ENCODE results near the gene MEGF11. TPM values are rescaled to one million over a fixed set of nuclear protein-coding genes. Genes with fewer than 3 reads are reported as not detected.

The MEGF11 gene
- polyA plus RNA-seq, 2 of the 4 experiments (the other 2 are of a cell fraction) = 0.25 to 0.31 TPM

DNA sequence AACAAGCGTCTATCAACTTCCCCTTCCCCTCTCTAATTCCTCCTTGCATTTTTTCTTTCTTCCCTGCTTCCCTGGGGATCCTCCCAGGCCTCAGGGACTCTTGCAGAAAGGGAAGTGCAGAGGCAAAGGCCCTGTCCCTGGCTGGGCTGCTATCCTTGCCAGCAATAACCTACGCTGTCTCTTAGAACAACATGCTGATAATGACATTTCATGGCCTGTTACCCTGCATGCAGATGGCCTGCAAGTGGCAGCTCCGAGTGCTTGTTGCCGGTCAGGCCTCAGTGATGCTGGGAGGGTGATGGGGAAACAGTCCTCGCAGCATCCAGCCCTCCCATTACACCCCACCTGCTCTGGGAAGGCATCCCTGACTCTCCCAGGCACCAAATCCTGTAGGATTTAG is 216.7 kb downstream of the MEGF11 start:
- POLR2A ChIA-PET = no interaction called here
- Histone ChIP-seq H3K27ac (no peak overlapping the region), H3K4me2 (no peak overlapping the region), H3K4me3 (no peak overlapping the region), H3K9me3 (0 out of 3 replicates have a peak, but pooled peaks cover 8% of the 10 kb centered on the region), H3K4me1 (no peaks in the 10 kb centered on the region)
- CTCF ChIA-PET = interaction anchor here (0.6 to 0.9 kb wide), 3 partner anchors 12 to 88 kb away, joined by 3 to 4 read pairs (median 3); no protein-coding TSS in a partner anchor
- ATAC-seq = no peak
- FAIRE-seq = no peak
- DNase-seq (ENCODE audit: low read depth in 1 of 2, low spot score in 1 of 2) = no peak
- 64% methylated on average over 5 of the region's 5 CpGs for WGBS (ENCODE audit: missing lambda C conversion rate)
- TF ChIP-seq POLR2AphosphoS2 (conservative IDR thresholded peaks at IDR 0.05; ENCODE audit: low read length) (no peak), CHD2 (IDR thresholded peaks at IDR 0.05; ENCODE audit: low read length, partially characterized antibody) (no peak), CBX2 (IDR thresholded peaks at IDR 0.05; ENCODE audit: borderline replicate concordance, low read depth) (no peak), JUNB (IDR thresholded peaks at IDR 0.05) (no peak), EHF (CRISPR knock-in tag; IDR thresholded peaks at IDR 0.05) (no peak), HOXA7 (CRISPR knock-in tag; IDR thresholded peaks at IDR 0.05) (no peak), EHMT2 (IDR thresholded peaks at IDR 0.05; ENCODE audit: low read depth) (no peak), RARB (CRISPR knock-in tag; IDR thresholded peaks at IDR 0.05) (no peak), RAD21 (conservative IDR thresholded peaks at IDR 0.05 in 1 of 2, IDR thresholded peaks at IDR 0.05 in 1 of 2) (no peak), SREBF2 (IDR thresholded peaks at IDR 0.05) (no peak), FOXS1 (CRISPR knock-in tag; IDR thresholded peaks at IDR 0.05) (no peak), ZSCAN20 (CRISPR knock-in tag; IDR thresholded peaks at IDR 0.05) (no peak), RFX5 (IDR thresholded peaks at IDR 0.05) (no peak), KDM1A (IDR thresholded peaks at IDR 0.05; ENCODE audit: low read depth) (no peak), SMC3 (IDR thresholded peaks at IDR 0.05) (no peak)
- TF ChIP-seq, protein P1, sequence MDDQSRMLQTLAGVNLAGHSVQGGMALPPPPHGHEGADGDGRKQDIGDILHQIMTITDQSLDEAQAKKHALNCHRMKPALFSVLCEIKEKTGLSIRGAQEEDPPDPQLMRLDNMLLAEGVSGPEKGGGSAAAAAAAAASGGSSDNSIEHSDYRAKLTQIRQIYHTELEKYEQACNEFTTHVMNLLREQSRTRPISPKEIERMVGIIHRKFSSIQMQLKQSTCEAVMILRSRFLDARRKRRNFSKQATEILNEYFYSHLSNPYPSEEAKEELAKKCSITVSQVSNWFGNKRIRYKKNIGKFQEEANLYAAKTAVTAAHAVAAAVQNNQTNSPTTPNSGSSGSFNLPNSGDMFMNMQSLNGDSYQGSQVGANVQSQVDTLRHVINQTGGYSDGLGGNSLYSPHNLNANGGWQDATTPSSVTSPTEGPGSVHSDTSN (IDR thresholded peaks at IDR 0.05) = no peak
- TF ChIP-seq, protein P2, sequence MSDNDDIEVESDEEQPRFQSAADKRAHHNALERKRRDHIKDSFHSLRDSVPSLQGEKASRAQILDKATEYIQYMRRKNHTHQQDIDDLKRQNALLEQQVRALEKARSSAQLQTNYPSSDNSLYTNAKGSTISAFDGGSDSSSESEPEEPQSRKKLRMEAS (IDR thresholded peaks at IDR 0.05) = no peak

GRCh38 chr15:66035901-66036300 is 217.6 kb downstream of the MEGF11 start:
- DNase-seq (ENCODE audit: low read depth in 1 of 2, low spot score in 1 of 2) = no peak
- 36% methylated on average over 5 of the region's 5 CpGs for WGBS (ENCODE audit: missing lambda C conversion rate)
- CTCF ChIA-PET = interaction anchor here (1.0 to 1.1 kb wide), 2 partner anchors 24 to 94 kb away, joined by 3 read pairs; no protein-coding TSS in a partner anchor

More at GRCh38 chr15:66035901-66036300, 217.6 kb downstream of the MEGF11 start:
- no peak for FAIRE-seq
- no peaks in the 10 kb centered on the region for H3K4me1 ChIP-seq
- TF ChIP-seq, protein P1 (IDR thresholded peaks at IDR 0.05) = no peak
- TF ChIP-seq RARB (CRISPR knock-in tag; IDR thresholded peaks at IDR 0.05) = no peak
- no peak for TF ChIP-seq PHF8 (IDR thresholded peaks at IDR 0.05; ENCODE audit: borderline replicate concordance, low read depth)
- TF ChIP-seq SREBF2 (IDR thresholded peaks at IDR 0.05) = no peak
- TF ChIP-seq FOXS1 (CRISPR knock-in tag; IDR thresholded peaks at IDR 0.05) = no peak
- TF ChIP-seq RFX5 (IDR thresholded peaks at IDR 0.05) = no peak
- no peak for TF ChIP-seq HEYL (CRISPR knock-in tag; IDR thresholded peaks at IDR 0.05)
- TF ChIP-seq ATOH8 (CRISPR knock-in tag; IDR thresholded peaks at IDR 0.05; ENCODE audit: low read depth) = no peak
- TF ChIP-seq JUN (IDR thresholded peaks at IDR 0.05) = no peak
- TF ChIP-seq NFE2L2 (conservative IDR thresholded peaks at IDR 0.05; ENCODE audit: low read length) = no peak
- no peak; a peak in 1 of 6 replicates for ATAC-seq
- H3K27ac ChIP-seq = no peak overlapping the region
- POLR2A ChIA-PET = no interaction called here
- H3K9me3 ChIP-seq = 0 out of 3 replicates have a peak, but pooled peaks cover 8% of the 10 kb centered on the region
- no peak overlapping the region for H3K4me2 ChIP-seq
- H3K4me3 ChIP-seq = no peak overlapping the region
